ENCODE data around the gene MLX. TPM values are rescaled to one million over a fixed set of nuclear protein-coding genes. Genes with fewer than 3 reads are reported as not detected.

The MLX gene
- total RNA-seq, 2 donors from 2014 or later, result 44.3 to 60.5 TPM

GRCh38 chr17:42563950-42564349, 3.0 kb upstream of the MLX start:
- Mint-ChIP-seq H3K27ac (peak overlapping the region; percentile 93 to 99), H3K9me3 (no peaks in the 10 kb centered on the region), H3K36me3 (peaks cover 36 to 38% of the 10 kb centered on the region in 2 donors)
- no peak for ATAC-seq
- DNase-seq (ENCODE audit: low spot score in 2 of 2), result no peak

DNA sequence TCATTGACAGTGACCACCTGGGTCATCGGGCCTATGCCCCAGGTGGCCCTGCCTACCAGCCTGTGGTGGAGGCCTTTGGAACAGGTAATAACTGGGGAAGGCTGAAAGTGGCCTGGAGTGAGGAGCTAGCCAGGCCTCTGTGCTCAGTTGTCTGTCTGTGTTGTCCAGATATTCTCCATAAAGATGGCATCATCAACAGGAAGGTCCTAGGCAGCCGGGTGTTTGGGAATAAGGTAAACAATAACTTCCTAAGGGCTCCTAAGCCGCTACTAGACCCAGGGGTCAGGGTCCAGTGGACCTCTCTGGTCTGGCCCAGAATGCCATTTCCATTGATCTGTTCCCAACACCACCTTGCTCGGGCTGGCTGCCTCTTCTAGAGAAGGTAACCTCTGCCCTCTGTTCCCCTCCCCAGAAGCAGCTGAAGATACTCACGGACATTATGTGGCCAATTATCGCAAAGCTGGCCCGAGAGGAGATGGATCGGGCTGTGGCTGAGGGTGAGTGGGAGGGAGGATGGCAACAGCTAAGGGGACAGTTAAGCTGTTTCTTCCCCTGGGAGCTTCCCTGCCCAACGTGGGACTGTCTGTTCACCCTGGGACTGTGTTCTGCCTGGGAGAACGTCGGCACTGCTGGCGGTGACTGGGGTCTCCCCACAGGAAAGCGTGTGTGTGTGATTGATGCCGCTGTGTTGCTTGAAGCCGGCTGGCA, 1.9 kb upstream of the MLX start:
- ATAC-seq (no peak), DNase-seq (ENCODE audit: low spot score in 2 of 2) (no peak)
- Mint-ChIP-seq H3K36me3 (peaks cover 38 to 40% of the 10 kb centered on the region in 2 donors), H3K27ac (peak overlapping the region in 1 of 2 donors; percentile 93), H3K9me3 (no peaks in the 10 kb centered on the region)

- no peaks in the 10 kb centered on the region for H3K9me3 Mint-ChIP-seq
- peaks cover 38 to 40% of the 10 kb centered on the region in 2 donors for H3K36me3 Mint-ChIP-seq
- no peak for DNase-seq (ENCODE audit: low spot score in 2 of 2)
These were observed 1.2 kb upstream of the MLX start for GRCh38 chr17:42565523-42566214.

DNA sequence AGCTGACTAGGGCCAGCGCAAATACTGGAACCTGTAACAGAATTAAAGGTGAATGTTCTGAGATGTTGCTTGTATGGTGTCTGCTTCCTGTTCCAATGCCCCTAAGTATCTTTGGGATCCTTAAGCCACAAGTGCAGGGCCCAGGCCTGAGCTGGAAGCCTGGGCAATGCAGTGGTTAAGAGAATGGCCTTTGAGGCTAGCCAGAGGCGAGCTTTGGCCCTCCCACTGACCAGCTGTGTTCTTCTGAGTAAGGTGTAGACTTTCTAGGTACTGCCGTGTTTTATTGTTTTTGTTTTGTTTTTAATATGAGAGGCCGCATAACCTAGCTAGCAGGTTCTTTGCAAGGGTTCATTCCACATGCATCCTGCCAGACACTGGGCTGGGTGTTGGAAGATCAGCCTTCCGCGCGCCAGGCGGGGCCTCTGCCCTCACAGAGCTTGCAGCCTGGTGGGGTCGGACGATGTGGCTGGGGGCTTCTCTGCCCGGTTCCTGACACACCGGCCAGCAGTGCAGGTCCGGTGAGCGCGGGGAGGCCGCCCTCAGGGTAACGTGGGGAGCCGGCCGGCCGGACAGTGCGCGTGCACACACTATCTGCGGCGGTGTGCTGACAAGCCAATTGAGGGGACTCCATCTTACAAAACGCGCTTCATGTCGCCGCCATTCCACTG, 551 bp upstream of the MLX start:
- H3K9me3 Mint-ChIP-seq, result no peaks in the 10 kb centered on the region
- H3K36me3 Mint-ChIP-seq, result peaks cover 38 to 40% of the 10 kb centered on the region in 2 donors
- DNase-seq (ENCODE audit: low spot score in 2 of 2), result no peak
- no peak for ATAC-seq
- H3K27ac Mint-ChIP-seq, result peak overlapping the region; percentile 94 to 98

More at GRCh38 chr17:42565523-42566214, 1.2 kb upstream of the MLX start:
- no peak for ATAC-seq
- H3K27ac Mint-ChIP-seq, result peak overlapping the region; percentile 94 to 98

DNA sequence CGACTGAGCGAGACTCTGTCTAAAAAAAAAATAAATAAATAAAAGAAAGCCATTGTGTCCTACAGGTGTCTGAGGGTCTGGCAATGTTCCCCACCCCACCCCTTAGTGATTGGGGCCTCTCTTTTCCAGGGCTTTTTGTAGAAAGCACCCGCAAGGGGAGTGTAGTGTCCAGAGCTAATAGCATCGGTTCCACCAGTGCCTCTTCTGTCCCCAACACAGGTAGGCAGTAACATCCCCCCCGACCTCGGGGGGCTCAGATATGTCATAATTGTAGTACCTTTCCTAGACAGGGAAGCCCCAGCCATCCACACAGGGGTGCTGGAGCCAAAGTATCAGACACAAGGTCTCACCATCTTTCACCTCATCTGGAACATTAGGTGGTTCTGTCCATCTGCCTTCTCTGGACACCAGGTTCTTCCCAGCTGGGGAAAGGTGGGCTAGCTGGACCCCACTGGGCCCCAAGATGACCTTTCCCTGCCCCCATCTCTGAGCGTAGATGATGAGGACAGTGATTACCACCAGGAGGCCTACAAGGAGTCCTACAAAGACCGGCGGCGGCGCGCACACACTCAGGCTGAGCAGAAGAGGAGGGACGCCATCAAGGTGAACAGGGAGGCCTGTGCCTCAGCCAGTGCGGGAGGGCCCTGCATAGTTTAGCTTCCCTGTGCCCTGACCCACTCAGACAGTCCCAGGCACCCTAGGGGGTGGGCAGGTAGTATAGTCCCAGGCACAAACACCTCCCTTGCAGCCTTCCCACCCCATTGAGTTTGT, 1.6 kb downstream of the MLX start:
- peaks cover 31 to 34% of the 10 kb centered on the region in 2 donors for H3K36me3 Mint-ChIP-seq

DNA sequence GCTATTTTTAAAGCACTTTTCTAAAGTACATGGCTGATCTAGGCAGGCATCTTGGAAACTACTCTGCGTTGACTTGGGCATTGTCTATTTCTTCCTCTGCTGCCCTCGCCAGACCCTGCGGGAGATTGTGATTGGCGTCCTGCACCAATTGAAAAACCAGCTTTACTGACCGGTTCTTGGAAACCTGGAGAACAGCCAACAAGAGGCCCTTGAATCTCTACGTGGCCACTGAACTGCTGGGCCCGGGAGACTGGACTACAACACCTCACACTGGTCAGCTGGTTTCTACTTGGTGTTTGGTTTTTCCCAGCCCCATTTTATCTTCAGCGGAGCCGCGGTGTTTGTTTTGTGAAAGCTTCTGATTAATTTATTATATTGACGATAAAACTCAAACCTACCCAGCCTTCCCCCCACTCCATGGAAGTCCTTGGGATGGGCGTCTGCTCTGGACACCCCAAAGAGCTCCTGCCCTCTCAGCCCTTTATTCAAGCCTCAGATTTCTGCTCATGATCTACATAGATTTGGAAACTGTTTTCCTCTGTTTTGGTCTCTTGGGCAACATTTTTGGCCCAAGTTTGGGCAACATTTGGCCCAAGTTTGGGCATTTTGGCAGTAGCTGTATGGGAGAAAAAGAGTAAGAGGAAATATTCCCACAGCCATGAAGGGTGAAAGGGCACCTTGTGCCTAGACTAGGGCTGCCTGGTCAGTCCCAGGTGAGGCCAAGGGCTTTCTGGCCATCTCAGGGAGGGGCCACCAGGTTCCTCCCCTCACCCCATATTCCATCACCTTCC, 4.7 kb downstream of the MLX start:
- ATAC-seq, result no peak
- Mint-ChIP-seq H3K27ac (peak overlapping the region; percentile 28 to 69), H3K36me3 (peaks cover 41 to 45% of the 10 kb centered on the region in 2 donors), H3K9me3 (no peaks in the 10 kb centered on the region)
- DNase-seq (ENCODE audit: low spot score in 2 of 2), result peak in 1 of 2 donors; percentile 43

More for the DNA sequence above, 1.6 kb downstream of the MLX start:
- ATAC-seq, result no peak
- Mint-ChIP-seq H3K27ac (peak overlapping the region; percentile 50 to 94), H3K9me3 (no peaks in the 10 kb centered on the region)
- DNase-seq (ENCODE audit: low spot score in 2 of 2), result no peak

GRCh38 chr17:42573095-42573494, 6.2 kb downstream of the MLX start:
- H3K27ac Mint-ChIP-seq, result peak overlapping the region; percentile 64 to 87
- DNase-seq (ENCODE audit: low spot score in 2 of 2) (no peak), ATAC-seq (no peak)
- peaks cover 49 to 50% of the 10 kb centered on the region in 2 donors for H3K36me3 Mint-ChIP-seq
- H3K9me3 Mint-ChIP-seq, result no peaks in the 10 kb centered on the region

DNA sequence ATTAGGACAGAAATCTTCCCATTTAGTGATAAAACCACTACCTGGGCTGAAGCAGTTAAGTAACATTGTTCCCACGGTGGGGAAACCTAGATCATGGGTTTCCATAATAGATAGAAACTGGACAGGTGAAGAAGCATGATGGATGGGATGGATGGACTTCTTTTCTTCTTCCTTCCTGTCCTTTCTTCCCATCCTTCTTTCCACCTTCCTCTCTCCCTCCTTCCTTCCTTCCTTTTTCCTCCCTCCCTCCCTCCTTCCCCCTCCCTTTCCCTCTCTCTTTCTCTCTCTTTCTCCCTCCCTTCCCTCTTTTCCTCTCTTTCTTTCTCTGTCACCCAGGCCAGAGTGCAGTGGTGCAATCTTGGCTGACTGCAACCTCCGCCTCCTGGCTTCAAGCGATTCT, 7.6 kb downstream of the MLX start:
- Mint-ChIP-seq H3K27ac (peak overlapping the region in 1 of 2 donors; percentile 58), H3K36me3 (peaks cover 41 to 51% of the 10 kb centered on the region in 2 donors), H3K9me3 (no peaks in the 10 kb centered on the region)
- no peak for DNase-seq (ENCODE audit: low spot score in 2 of 2)
- no peak for ATAC-seq

- Mint-ChIP-seq H3K27ac (peak overlapping the region; percentile 86 to 100), H3K36me3 (peaks cover 41 to 45% of the 10 kb centered on the region in 2 donors), H3K9me3 (no peaks in the 10 kb centered on the region)
- ATAC-seq (peak; percentile 13 to 18), DNase-seq (ENCODE audit: low spot score in 2 of 2) (no peak)
These were observed 10.2 kb downstream of the MLX start for GRCh38 chr17:42577140-42577531.

GRCh38 chr17:42577532-42578281, 10.8 kb downstream of the MLX start, which contains the start of gene PSMC3IP:
Gene PSMC3IP, minus strand, starts transcription at chr17:42577729. Its CDS starts 43 bp downstream, at chr17:42577686.
- no peaks in the 10 kb centered on the region for H3K9me3 Mint-ChIP-seq
- DNase-seq (ENCODE audit: low spot score in 2 of 2), result peak; percentile 95
- peak within 1 kb of the TSS; percentile 86 to 100 for H3K27ac Mint-ChIP-seq
- peaks cover 38 to 44% of the 10 kb centered on the region in 2 donors for H3K36me3 Mint-ChIP-seq
- ATAC-seq, result peak; percentile 94 to 95

DNA sequence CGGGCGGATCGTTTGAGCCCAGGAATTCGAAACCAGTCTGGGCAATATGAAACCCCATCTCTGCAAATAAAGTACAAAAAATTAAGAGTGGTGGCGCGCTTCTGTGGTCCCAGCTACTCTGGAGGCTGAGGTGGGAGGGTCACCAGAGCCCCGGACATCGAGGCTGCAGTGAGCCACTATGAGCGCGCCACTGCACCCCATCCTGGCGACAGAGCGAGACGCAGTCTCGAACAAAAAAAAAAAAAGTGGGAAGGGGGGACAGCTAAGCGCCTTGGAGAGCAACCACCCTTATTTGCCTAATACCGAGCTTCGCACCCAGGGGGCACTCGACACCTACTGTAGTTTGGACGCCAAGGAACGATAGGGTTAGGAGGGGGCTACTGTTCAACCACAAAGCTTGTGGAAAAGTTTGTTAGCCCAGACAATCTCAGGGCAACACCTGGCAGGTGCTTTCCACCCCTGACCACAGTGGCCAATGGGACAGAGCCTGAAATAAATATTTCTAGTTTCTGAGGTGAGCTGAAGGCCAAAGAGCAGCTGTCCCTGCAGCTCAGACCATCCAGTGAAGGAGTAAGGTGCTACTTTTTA, 11.5 kb downstream of the MLX start:
- Mint-ChIP-seq H3K9me3 (no peaks in the 10 kb centered on the region), H3K27ac (peak overlapping the region; percentile 86 to 100), H3K36me3 (peaks cover 32 to 37% of the 10 kb centered on the region in 2 donors)
- DNase-seq (ENCODE audit: low spot score in 2 of 2) (peak; percentile 75 to 78), ATAC-seq (peak; percentile 47 to 53)

DNA sequence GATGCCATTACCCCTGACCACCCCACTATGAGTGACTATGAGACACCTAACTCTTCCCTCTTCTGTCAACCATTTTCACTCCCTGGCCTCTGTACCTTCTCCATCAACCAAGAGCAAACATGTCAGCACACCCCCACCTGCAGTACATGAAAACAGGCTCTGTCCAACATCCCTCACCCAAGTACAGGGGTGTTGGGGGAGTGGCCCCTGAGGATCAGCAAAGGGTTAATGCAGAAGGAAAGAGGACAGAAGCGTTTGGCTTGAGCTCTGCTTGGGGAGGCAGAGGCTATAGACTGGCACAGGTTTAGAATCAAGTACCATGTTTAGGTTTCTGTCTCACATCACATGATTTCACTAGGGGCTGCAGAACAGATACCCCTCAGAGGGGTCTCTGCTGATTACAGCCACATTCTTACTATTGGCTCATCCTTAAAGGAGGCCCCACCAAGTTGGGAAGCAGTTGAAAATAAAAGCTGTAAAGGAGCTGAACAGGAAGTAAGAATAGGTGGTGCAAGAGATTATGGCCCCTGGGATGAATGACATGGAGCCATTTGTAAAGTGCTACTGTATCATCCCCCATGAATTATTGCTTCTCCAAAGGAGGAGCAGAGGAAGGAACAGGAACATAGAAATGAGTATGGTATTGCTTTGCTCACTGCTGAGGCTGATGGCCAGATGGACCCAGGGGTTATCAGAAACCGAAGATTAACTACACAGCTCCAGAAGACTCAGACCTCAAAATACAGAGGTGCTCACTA, 13.1 kb downstream of the MLX start:
- Mint-ChIP-seq H3K36me3 (peaks cover 28 to 30% of the 10 kb centered on the region in 2 donors), H3K27ac (peak overlapping the region in 1 of 2 donors; percentile 18), H3K9me3 (no peaks in the 10 kb centered on the region)
- ATAC-seq (no peak), DNase-seq (ENCODE audit: low spot score in 2 of 2) (peak in 1 of 2 donors; percentile 30)

DNA sequence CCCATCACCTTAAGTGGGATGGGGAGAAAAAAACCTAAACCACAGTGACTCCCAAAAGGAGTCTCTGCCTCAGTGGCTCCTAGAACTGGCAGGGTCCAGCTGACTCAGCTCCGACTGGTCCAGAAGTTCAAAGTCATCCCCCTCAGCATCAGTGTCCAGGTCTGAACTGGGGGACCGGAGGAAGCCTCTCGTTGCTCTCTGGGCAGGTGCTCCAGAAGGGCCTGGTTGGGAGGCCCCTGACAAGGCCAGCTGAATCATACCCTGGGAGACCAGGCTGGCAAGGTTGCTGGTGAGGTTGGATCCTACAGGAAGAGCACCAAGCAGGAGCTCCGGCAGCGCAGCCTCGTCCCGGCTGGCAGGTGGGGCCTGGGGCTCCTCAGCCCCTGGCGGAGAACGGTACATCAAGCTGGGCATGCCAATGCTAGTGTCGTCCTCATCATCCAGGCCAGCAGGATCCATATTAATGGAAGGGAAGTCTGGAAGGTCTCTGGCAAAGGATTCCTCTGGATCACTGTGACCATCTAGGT, 14.9 kb downstream of the MLX start:
- Mint-ChIP-seq H3K36me3 (peaks cover 13% of the 10 kb centered on the region in 2 donors), H3K9me3 (no peaks in the 10 kb centered on the region), H3K27ac (peak overlapping the region in 1 of 2 donors; percentile 61)
- DNase-seq (ENCODE audit: low spot score in 2 of 2) (peak in 1 of 2 donors; percentile 25), ATAC-seq (no peak)

- H3K36me3 Mint-ChIP-seq, result no peaks in the 10 kb centered on the region
- DNase-seq (ENCODE audit: low spot score in 2 of 2) (no peak), ATAC-seq (no peak)
- H3K9me3 Mint-ChIP-seq, result no peaks in the 10 kb centered on the region
- H3K27ac Mint-ChIP-seq, result peak overlapping the region; percentile 35 to 75
These were observed 18.0 kb downstream of the MLX start for GRCh38 chr17:42584880-42585279.
